ENCODE results near the gene DMRTA2. TPM values are rescaled to one million over a fixed set of nuclear protein-coding genes. Genes with fewer than 3 reads are reported as not detected.

The DMRTA2 gene
- total RNA-seq, 2 experiments from 2014 or later = not detected

GRCh38 chr1:50369830-50370229 is 53.4 kb downstream of the DMRTA2 start:
- POLR2A ChIA-PET = no interaction called here

GRCh38 chr1:50369008-50369634 is 54.1 kb downstream of the DMRTA2 start:
- DNase-seq (ENCODE audit: low spot score) = no peak
- Histone ChIP-seq H3K9me3 (ENCODE audit: low read length) (no peaks in the 10 kb centered on the region), H3K4me2 (ENCODE audit: low read length) (no peak overlapping the region), H3K4me1 (ENCODE audit: insufficient read depth, low read length, poor library complexity, severe bottlenecking) (no peaks in the 10 kb centered on the region), H3K36me3 (ENCODE audit: insufficient read depth, low read length) (no peaks in the 10 kb centered on the region), H2AFZ (ENCODE audit: low read length) (no peak overlapping the region), H3K79me2 (ENCODE audit: insufficient read depth, low read depth, low read length) (no peaks in the 10 kb centered on the region), H3K27ac (ENCODE audit: low read depth, low read length, poor library complexity, severe bottlenecking) (no peak overlapping the region), H4K20me1 (ENCODE audit: insufficient read depth, low read length) (no peaks in the 10 kb centered on the region), H3K4me3 (ENCODE audit: low read depth, low read length, poor library complexity, severe bottlenecking) (no peak overlapping the region), H3K9me2 (ENCODE audit: insufficient read depth, low read length) (no peaks in the 10 kb centered on the region)
- TF ChIP-seq CTCF (conservative IDR thresholded peaks at IDR 0.05; ENCODE audit: low read length) (no peak), EZH2phosphoT487 (IDR thresholded peaks at IDR 0.05; ENCODE audit: borderline replicate concordance, low read depth, low read length) (no peak)
- BruUV-seq (replicated peaks) = no TSS peak
- intact Hi-C loops (cut with micrococcal nuclease; ENCODE audit: unreplicated experiment) = no loop called here
- CTCF ChIA-PET (ENCODE audit: unreplicated experiment) = no interaction called here
- POLR2A ChIA-PET = no interaction called here

More at GRCh38 chr1:50369830-50370229, 53.4 kb downstream of the DMRTA2 start:
- BruUV-seq (replicated peaks) = no TSS peak
- H3K4me3 ChIP-seq (ENCODE audit: low read depth, low read length, poor library complexity, severe bottlenecking) = no peak overlapping the region
- no peaks in the 10 kb centered on the region for H3K9me3 ChIP-seq (ENCODE audit: low read length)
- H2AFZ ChIP-seq (ENCODE audit: low read length) = no peak overlapping the region
- H3K9me2 ChIP-seq (ENCODE audit: insufficient read depth, low read length) = no peaks in the 10 kb centered on the region
- no peaks in the 10 kb centered on the region for H3K36me3 ChIP-seq (ENCODE audit: insufficient read depth, low read length)
- H4K20me1 ChIP-seq (ENCODE audit: insufficient read depth, low read length) = no peaks in the 10 kb centered on the region
- H3K27ac ChIP-seq (ENCODE audit: low read depth, low read length, poor library complexity, severe bottlenecking) = no peak overlapping the region
- H3K4me1 ChIP-seq (ENCODE audit: insufficient read depth, low read length, poor library complexity, severe bottlenecking) = no peaks in the 10 kb centered on the region
- H3K4me2 ChIP-seq (ENCODE audit: low read length) = no peak overlapping the region
- DNase-seq (ENCODE audit: low spot score) = no peak
- no peaks in the 10 kb centered on the region for H3K79me2 ChIP-seq (ENCODE audit: insufficient read depth, low read depth, low read length)
- CTCF ChIA-PET (ENCODE audit: unreplicated experiment) = no interaction called here
- no peak for TF ChIP-seq CTCF (conservative IDR thresholded peaks at IDR 0.05; ENCODE audit: low read length)
- TF ChIP-seq EZH2phosphoT487 (IDR thresholded peaks at IDR 0.05; ENCODE audit: borderline replicate concordance, low read depth, low read length) = no peak
- intact Hi-C loops (cut with micrococcal nuclease; ENCODE audit: unreplicated experiment) = no loop called here

GRCh38 chr1:50368179-50369007 is 54.9 kb downstream of the DMRTA2 start:
- POLR2A ChIA-PET = interaction anchor here (0.6 kb wide), 1 partner anchor 1060 kb away, joined by 4 read pairs; no protein-coding TSS in a partner anchor
- TF ChIP-seq CTCF (conservative IDR thresholded peaks at IDR 0.05; ENCODE audit: low read length) (peak; percentile 80), EZH2phosphoT487 (IDR thresholded peaks at IDR 0.05; ENCODE audit: borderline replicate concordance, low read depth, low read length) (no peak)
- no peaks in the 10 kb centered on the region for H3K79me2 ChIP-seq (ENCODE audit: insufficient read depth, low read depth, low read length)
- peak; percentile 25 for DNase-seq (ENCODE audit: low spot score)
- H3K27ac ChIP-seq (ENCODE audit: low read depth, low read length, poor library complexity, severe bottlenecking) = no peak overlapping the region
- H2AFZ ChIP-seq (ENCODE audit: low read length) = no peak overlapping the region
- no peak overlapping the region for H3K4me3 ChIP-seq (ENCODE audit: low read depth, low read length, poor library complexity, severe bottlenecking)
- H3K4me1 ChIP-seq (ENCODE audit: insufficient read depth, low read length, poor library complexity, severe bottlenecking) = no peaks in the 10 kb centered on the region
- no peaks in the 10 kb centered on the region for H4K20me1 ChIP-seq (ENCODE audit: insufficient read depth, low read length)
- intact Hi-C loops (cut with micrococcal nuclease; ENCODE audit: unreplicated experiment) = loop anchor here (1.0 kb wide), 3 partner anchors 237 to 821 kb away; no protein-coding TSS in a partner anchor
- CTCF ChIA-PET (ENCODE audit: unreplicated experiment) = no interaction called here
- no peaks in the 10 kb centered on the region for H3K9me2 ChIP-seq (ENCODE audit: insufficient read depth, low read length)
- H3K9me3 ChIP-seq (ENCODE audit: low read length) = no peaks in the 10 kb centered on the region
- BruUV-seq (replicated peaks) = no TSS peak
- no peak overlapping the region for H3K4me2 ChIP-seq (ENCODE audit: low read length)
- H3K36me3 ChIP-seq (ENCODE audit: insufficient read depth, low read length) = no peaks in the 10 kb centered on the region

Data from OCI-LY7 (cell line).